K562 (cell line): ENCODE data around the gene KCNJ15. TPM values are rescaled to one million over a fixed set of nuclear protein-coding genes. Genes with fewer than 3 reads are reported as not detected.

Experiments
- ATAC-seq: fragments of 200-7000 bp; cut with Tn5 transposase; 3 replicates; pipeline ENCODE4 v1.9.1; 2020; ENCODE audit warnings: moderate library complexity
- BruUV-seq: library from RNA; stranded (reverse); fragments of 400-500 nt; replicated peaks from 2 replicates; lab custom pipeline; 2021; lab: Mats Ljungman, UMichigan
- CTCF ChIA-PET: fragments of 300-600 bp; formaldehyde crosslinking; extraction: SDS; loops from one replicate; lab custom pipeline; 2021; ENCODE audit warnings: low intra/inter-chr PET ratio; lab: Yijun Ruan, JAX
- POLR2A ChIA-PET: fragments of 300-600, 350-650 bp; sonication (Branson Sonifier 250); formaldehyde crosslinking; extraction: SDS; loops from one replicate; lab custom pipeline; 2021; ENCODE audit warnings: antibody characterized with exemption, inconsistent platforms; lab: Yijun Ruan, JAX
- DNase-seq, 4 experiments: peaks; one replicate each; pipeline versions ENCODE4 v3.0.0 to v3.0.0-alpha.2; 2011 to 2018; ENCODE audit warnings: low spot score in 3 of 4, mixed read lengths in 3 of 4; ENCODE audit errors: extremely low read depth in 1 of 4
- FAIRE-seq: peaks from 2 replicates; lab custom pipeline; 2011; peaks lifted over from hg19 to GRCh38; lab: Jason Lieb, UNC
- H2AFZ ChIP-seq: 2 replicates; pipeline ENCODE4 v1.6.0; 2011; ENCODE audit warnings: low read depth, low read length, control low read depth, inconsistent platforms
- H3K27ac ChIP-seq: fragments of 200-600 bp; 3 replicates; pipeline ENCODE4 v1.8.0; 2011; ENCODE audit warnings: low read depth, mild to moderate bottlenecking, control low read depth, inconsistent platforms, low read length, moderate library complexity, mixed read lengths; ENCODE audit errors: extremely low read depth
- H3K27me3 ChIP-seq, 2 experiments: fragments of 300-600 bp in 1 of 2; 2 replicates in 1 of 2; 3 replicates in 1 of 2; pipeline versions ENCODE4 v1.6.0 to v1.8.0; 2011; ENCODE audit warnings: inconsistent platforms in 2 of 2, low read length in 2 of 2, mild to moderate bottlenecking in 1 of 2, mixed read lengths in 1 of 2, moderate library complexity in 1 of 2; ENCODE audit not compliant: control insufficient read depth in 2 of 2, insufficient read depth in 2 of 2
- H3K36me3 ChIP-seq: fragments of 300-600 bp; 3 replicates; pipeline ENCODE4 v1.8.0; 2011; ENCODE audit warnings: mild to moderate bottlenecking, low read length, inconsistent platforms; ENCODE audit not compliant: control insufficient read depth, insufficient read depth
- H3K4me1 ChIP-seq, 2 experiments: fragments of 200-600 bp in 1 of 2; replicated peaks in 1 of 2; 2 replicates in 1 of 2; 3 replicates in 1 of 2; pipeline versions ENCODE4 v1.5.1 to v1.8.0; 2011; ENCODE audit warnings: inconsistent platforms in 2 of 2, low read length in 2 of 2, mild to moderate bottlenecking in 1 of 2, mixed read lengths in 1 of 2, moderate library complexity in 1 of 2; ENCODE audit not compliant: control insufficient read depth in 2 of 2, insufficient read depth in 2 of 2
- H3K4me2 ChIP-seq: 2 replicates; pipeline ENCODE4 v1.6.1; 2011; ENCODE audit warnings: low read length, control low read depth, inconsistent platforms, mixed read lengths; ENCODE audit not compliant: insufficient read depth
- H3K4me3 ChIP-seq: fragments of 200-600 bp; sonication (generic), shearing (Covaris generic); 2 replicates; pipeline ENCODE4 v1.5.1; 2016; ENCODE audit warnings: control low read depth, inconsistent platforms
- H3K79me2 ChIP-seq: fragments of 200-600 bp; 3 replicates; pipeline ENCODE4 v1.8.0; 2011; ENCODE audit warnings: low read length, inconsistent platforms; ENCODE audit not compliant: control insufficient read depth, insufficient read depth
- H3K9ac ChIP-seq, 2 experiments: 2 replicates each; pipeline versions ENCODE4 v1.6.0 to v1.6.1; 2011; ENCODE audit warnings: low read depth in 2 of 2, low read length in 2 of 2, control low read depth in 1 of 2, inconsistent platforms in 1 of 2, mild to moderate bottlenecking in 1 of 2, mixed read lengths in 1 of 2; ENCODE audit not compliant: insufficient read depth in 1 of 2
- H3K9me1 ChIP-seq: one replicate; pipeline ENCODE4 v1.6.0; 2011; ENCODE audit warnings: inconsistent platforms, mild to moderate bottlenecking, low read length, moderate library complexity; ENCODE audit not compliant: control insufficient read depth, insufficient read depth
- H3K9me3 ChIP-seq: replicated peaks from 2 replicates; pipeline ENCODE4 v1.5.1; 2011; ENCODE audit warnings: low read depth, low read length, inconsistent platforms; ENCODE audit not compliant: control insufficient read depth, insufficient read depth
- H4K20me1 ChIP-seq: replicated peaks from 2 replicates; pipeline ENCODE4 v1.6.1; 2011; ENCODE audit warnings: low read length, inconsistent platforms, mixed read lengths; ENCODE audit not compliant: control insufficient read depth, insufficient read depth
- CHCHD3 ChIP-seq: fragments of 250-450 bp; sonication (Bioruptor Pico); IDR thresholded peaks from 2 replicates; pipeline ENCODE4 v2.1.2; 2022; ENCODE audit warnings: mild to moderate bottlenecking
- DIDO1 ChIP-seq: fragments of 450-650 bp; IDR thresholded peaks from 2 replicates; pipeline ENCODE4 v1.6.1; 2016; ENCODE audit warnings: low read depth, missing biosample characterization, missing genetic modification characterization
- HES1 ChIP-seq: fragments of 450-650 bp; IDR thresholded peaks from 2 replicates; pipeline ENCODE4 v1.6.1; 2016; ENCODE audit warnings: low read depth, mild to moderate bottlenecking, moderate library complexity
- JUND ChIP-seq, 2 experiments: IDR thresholded peaks; 2 replicates in 1 of 2; 3 replicates in 1 of 2; pipeline ENCODE4 v1.6.1; 2011; ENCODE audit warnings: borderline replicate concordance in 2 of 2, low read depth in 2 of 2, low read length in 2 of 2, improper control_type of control experiment in 1 of 2, missing biosample characterization in 1 of 2, missing genetic modification characterization in 1 of 2, missing genetic modification reagents in 1 of 2
- MEF2D ChIP-seq: conservative IDR thresholded peaks from 2 replicates; pipeline ENCODE4 v1.6.1; 2016; ENCODE audit warnings: low read depth, missing genetic modification characterization, missing compliant biosample characterization
- PRMT5 ChIP-seq: sonication (generic); formaldehyde crosslinking; IDR thresholded peaks from 2 replicates; pipeline ENCODE4 v1.5.0; 2020; ENCODE audit warnings: missing genetic modification reagents
- SREBF1 ChIP-seq: fragments of 150-350 bp; IDR thresholded peaks from 2 replicates; pipeline ENCODE4 v1.6.1; 2014; ENCODE audit warnings: antibody characterized with exemption, low read depth, low read length, borderline replicate concordance
- SRSF3 ChIP-seq: fragments of 200-400 bp; formaldehyde crosslinking; IDR thresholded peaks from 2 replicates; pipeline ENCODE4 v1.6.1; 2016; ENCODE audit warnings: mild to moderate bottlenecking, low read length, moderate library complexity; ENCODE audit not compliant: insufficient read depth
- TBP ChIP-seq: optimal IDR thresholded peaks from 2 replicates; pipeline ENCODE3; 2011; ENCODE audit warnings: low read depth, low read length, improper control_type of control experiment
- TCF3 ChIP-seq: sonication (generic); formaldehyde crosslinking; IDR thresholded peaks from 2 replicates; pipeline ENCODE4 v1.4.0; 2020; ENCODE audit warnings: mild to moderate bottlenecking, missing genetic modification reagents
- U2AF1 ChIP-seq: fragments of 200-400 bp; formaldehyde crosslinking; optimal IDR thresholded peaks from 2 replicates; pipeline ENCODE3; 2017; ENCODE audit warnings: mild to moderate bottlenecking, low read depth, low read length, moderate library complexity
- ZBTB1 ChIP-seq: sonication (generic); formaldehyde crosslinking; IDR thresholded peaks from 2 replicates; pipeline ENCODE4 v1.8.1; 2023; ENCODE audit warnings: missing genetic modification reagents, low read depth, mild to moderate bottlenecking, borderline replicate concordance
- WGBS: fragments of 100-300 bp; shearing (Covaris generic); methylation state at CpG from one replicate; pipeline ENCODE4 v1.1.6; 2016; ENCODE audit warnings: low coverage, mixed read lengths; ENCODE audit not compliant: insufficient coverage; ENCODE audit errors: missing lambda C conversion rate; 5-methylcytosine and 5-hydroxymethylcytosine counted together
- in situ Hi-C: fragments of 300-500 bp; cut with MboI; formaldehyde crosslinking; loops from 4 replicates; pipeline ENCODE4 v1.15.0; 2018; ENCODE audit warnings: inconsistent platforms, mixed read lengths
- intact Hi-C: fragments of 100-400 bp; cut with micrococcal nuclease; formaldehyde crosslinking; loops from 2 replicates; pipeline ENCODE4 v1.14.2; 2022
- polyA plus RNA-seq, 8 experiments: library from polyadenylated mRNA; depleted of rRNA in 4 of 8; stranded (reverse) in 5 of 8; unstranded in 3 of 8; fragments of >200 nt; fragmentation: Nextera tagmentation in 2 of 8; fragmentation: Illumina TruSeq in 1 of 8; extraction: Ambion mirVana in 2 of 8; extraction: Trizol in 1 of 8; gene quantifications; 2 replicates each; pipeline versions ENCODE4 v1.2.1 to v1.2.3, GENCODE V29; 2011 to 2014; ENCODE audit warnings: inconsistent platforms in 1 of 8, missing spikeins in 1 of 8
- total RNA-seq, 7 experiments: library from RNA; depleted of rRNA in 6 of 7; stranded (reverse); fragments of >200 nt in 6 of 7; fragmentation: Illumina TruSeq in 2 of 7; extraction: Trizol in 2 of 7; gene quantifications; 2 replicates each; pipeline versions ENCODE4 v1.2.1 to v1.2.3, GENCODE V29; 2011 to 2021; ENCODE audit warnings: low replicate concordance in 1 of 7
- TF ChIP-seq, protein P1 (sequence below): fragments of 250-450 bp; sonication (Bioruptor Pico); IDR thresholded peaks from 2 replicates; pipeline ENCODE4 v1.4.0; 2020

Gene KCNJ15
- total and polyA plus RNA-seq, 9 of the 15 experiments (the other 6 are each of a cell fraction or from before 2014, with no cell fraction given), result 0.20 to 3.0 (median 0.72) TPM; not detected in 1

- BruUV-seq, result no TSS peak
- H4K20me1 ChIP-seq, result no peaks in the 10 kb centered on the region
- no peaks in the 10 kb centered on the region for H3K4me1 ChIP-seq
- peaks cover 10 to 27% of the 10 kb centered on the region in 2 experiments; a peak in 4 of 5 replicates for H3K27me3 ChIP-seq
- H3K27ac ChIP-seq, result no peak overlapping the region
- CTCF ChIA-PET, result no interaction called here
- H3K9ac ChIP-seq, result no peak overlapping the region
- DNase-seq (no peak), FAIRE-seq (no peak), ATAC-seq (no peak)
- H3K4me2 ChIP-seq, result no peak overlapping the region
- H3K79me2 ChIP-seq, result no peaks in the 10 kb centered on the region
- intact Hi-C loops, result no loop called here
- no peaks in the 10 kb centered on the region for H3K9me1 ChIP-seq
- TF ChIP-seq, protein P1, sequence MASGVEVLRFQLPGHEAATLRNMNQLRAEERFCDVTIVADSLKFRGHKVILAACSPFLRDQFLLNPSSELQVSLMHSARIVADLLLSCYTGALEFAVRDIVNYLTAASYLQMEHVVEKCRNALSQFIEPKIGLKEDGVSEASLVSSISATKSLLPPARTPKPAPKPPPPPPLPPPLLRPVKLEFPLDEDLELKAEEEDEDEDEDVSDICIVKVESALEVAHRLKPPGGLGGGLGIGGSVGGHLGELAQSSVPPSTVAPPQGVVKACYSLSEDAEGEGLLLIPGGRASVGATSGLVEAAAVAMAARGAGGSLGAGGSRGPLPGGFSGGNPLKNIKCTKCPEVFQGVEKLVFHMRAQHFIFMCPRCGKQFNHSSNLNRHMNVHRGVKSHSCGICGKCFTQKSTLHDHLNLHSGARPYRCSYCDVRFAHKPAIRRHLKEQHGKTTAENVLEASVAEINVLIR (CRISPR knock-in tag), result no peak
- TF ChIP-seq SREBF1 (no peak), CHCHD3 (no peak), SRSF3 (no peak), MEF2D (no peak), HES1 (no peak), U2AF1 (no peak), TBP (no peak), PRMT5 (CRISPR knock-in tag) (no peak), JUND (IDR thresholded peaks at IDR 0.05; ENCODE audit: borderline replicate concordance, low read depth, low read length) (no peak), JUND (tag; IDR thresholded peaks at IDR 0.05; ENCODE audit: borderline replicate concordance, low read depth, low read length) (no peak), TCF3 (CRISPR knock-in tag) (no peak), ZBTB1 (CRISPR knock-in tag) (no peak), DIDO1 (no peak)
- H2AFZ ChIP-seq, result no peak overlapping the region
- H3K36me3 ChIP-seq, result no peaks in the 10 kb centered on the region
- 6% methylated on average over 10 of the region's 10 CpGs for WGBS
- H3K4me3 ChIP-seq, result no peak overlapping the region
- POLR2A ChIA-PET, result interaction anchor here (0.7 kb wide), 1 partner anchor 1387 kb away, joined by 4 read pairs; no protein-coding TSS in a partner anchor
- no peaks in the 10 kb centered on the region for H3K9me3 ChIP-seq
- in situ Hi-C loops, result no loop called here
These were observed 15.6 kb upstream of the KCNJ15 start for GRCh38 chr21:38241029-38241740.
